ENCODE data around the gene SMARCAD1. TPM values are rescaled to one million over a fixed set of nuclear protein-coding genes. Genes with fewer than 3 reads are reported as not detected.

Gene SMARCAD1
- total and polyA plus RNA-seq, 2 experiments from 2014 or later: 14.1 to 26.3 TPM

DNA sequence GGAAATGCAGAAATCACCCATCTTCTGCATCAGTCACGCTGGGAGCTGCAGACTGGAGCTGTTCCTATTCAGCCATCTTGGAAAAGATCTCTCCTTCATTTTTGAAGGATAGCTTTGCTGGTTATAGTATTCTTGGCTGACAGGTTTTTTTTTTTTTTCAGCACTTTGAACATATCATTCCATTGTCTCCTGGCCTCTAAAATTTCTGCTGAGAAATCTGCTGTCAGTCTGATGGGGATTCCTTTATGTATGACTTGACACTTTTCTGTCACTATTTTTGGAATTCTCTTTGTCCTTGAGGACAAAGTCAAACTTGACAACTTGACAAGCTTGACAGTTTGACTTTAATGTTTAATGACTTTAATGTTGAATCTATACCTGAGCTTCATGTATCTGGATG, 118.2 kb downstream of the SMARCAD1 start:
- in situ Hi-C loops (cut with MboI): no loop called here
- WGBS, 2 experiments (ENCODE audit: low coverage in 1 of 2, low lambda C conversion rate in 2 of 2, missing lambda C conversion rate in 2 of 2): 65 to 69% methylated on average over 1 of the region's 1 CpG

GRCh38 chr4:94329933-94330332, 122.3 kb downstream of the SMARCAD1 start:
- Histone ChIP-seq H3K27ac (no peak overlapping the region), H3K4me1 (ENCODE audit: insufficient read depth) (no peaks in the 10 kb centered on the region), H4K20me1 (ENCODE audit: insufficient read depth) (no peaks in the 10 kb centered on the region), H3K27me3 (replicated peaks; ENCODE audit: insufficient read depth) (peaks cover 7% of the 10 kb centered on the region), H3K4me3 (no peak overlapping the region), H3K9ac (no peak overlapping the region), H2AFZ (no peak overlapping the region), H3K36me3 (ENCODE audit: low read depth) (no peaks in the 10 kb centered on the region), H3K4me2 (ENCODE audit: unreplicated experiment) (no peak overlapping the region), H3K9me2 (ENCODE audit: insufficient read depth) (no peaks in the 10 kb centered on the region), H3F3A (ENCODE audit: insufficient read depth) (no peaks in the 10 kb centered on the region), H3K9me3 (ENCODE audit: low read depth) (no peaks in the 10 kb centered on the region), H3K79me2 (ENCODE audit: insufficient read depth) (no peaks in the 10 kb centered on the region)
- in situ Hi-C loops (cut with MboI): no loop called here
- 23 to 28% methylated on average over 1 of the region's 1 CpG for WGBS, 2 experiments (ENCODE audit: low coverage in 1 of 2, low lambda C conversion rate in 2 of 2, missing lambda C conversion rate in 2 of 2)
- DNase-seq: no peak
- TF ChIP-seq EZH2phosphoT487 (IDR thresholded peaks at IDR 0.05; ENCODE audit: insufficient read depth, low read depth) (no peak), EZH2 (IDR thresholded peaks at IDR 0.05; ENCODE audit: insufficient read depth, poor library complexity, severe bottlenecking) (no peak)

More for the DNA sequence above, 118.2 kb downstream of the SMARCAD1 start:
- Histone ChIP-seq H4K20me1 (ENCODE audit: insufficient read depth) (no peaks in the 10 kb centered on the region), H3K4me2 (ENCODE audit: unreplicated experiment) (no peak overlapping the region), H3K9me3 (ENCODE audit: low read depth) (no peaks in the 10 kb centered on the region), H3K27ac (no peak overlapping the region), H3K9ac (no peak overlapping the region), H3K36me3 (ENCODE audit: low read depth) (no peaks in the 10 kb centered on the region), H3K79me2 (ENCODE audit: insufficient read depth) (no peaks in the 10 kb centered on the region), H3K9me2 (ENCODE audit: insufficient read depth) (no peaks in the 10 kb centered on the region), H3F3A (ENCODE audit: insufficient read depth) (no peaks in the 10 kb centered on the region), H3K4me3 (no peak overlapping the region), H2AFZ (no peak overlapping the region), H3K27me3 (replicated peaks; ENCODE audit: insufficient read depth) (peaks cover 6% of the 10 kb centered on the region), H3K4me1 (ENCODE audit: insufficient read depth) (no peaks in the 10 kb centered on the region)
- no peak for TF ChIP-seq EZH2phosphoT487 (IDR thresholded peaks at IDR 0.05; ENCODE audit: insufficient read depth, low read depth)
- no peak for TF ChIP-seq EZH2 (IDR thresholded peaks at IDR 0.05; ENCODE audit: insufficient read depth, poor library complexity, severe bottlenecking)
- DNase-seq: no peak

DNA sequence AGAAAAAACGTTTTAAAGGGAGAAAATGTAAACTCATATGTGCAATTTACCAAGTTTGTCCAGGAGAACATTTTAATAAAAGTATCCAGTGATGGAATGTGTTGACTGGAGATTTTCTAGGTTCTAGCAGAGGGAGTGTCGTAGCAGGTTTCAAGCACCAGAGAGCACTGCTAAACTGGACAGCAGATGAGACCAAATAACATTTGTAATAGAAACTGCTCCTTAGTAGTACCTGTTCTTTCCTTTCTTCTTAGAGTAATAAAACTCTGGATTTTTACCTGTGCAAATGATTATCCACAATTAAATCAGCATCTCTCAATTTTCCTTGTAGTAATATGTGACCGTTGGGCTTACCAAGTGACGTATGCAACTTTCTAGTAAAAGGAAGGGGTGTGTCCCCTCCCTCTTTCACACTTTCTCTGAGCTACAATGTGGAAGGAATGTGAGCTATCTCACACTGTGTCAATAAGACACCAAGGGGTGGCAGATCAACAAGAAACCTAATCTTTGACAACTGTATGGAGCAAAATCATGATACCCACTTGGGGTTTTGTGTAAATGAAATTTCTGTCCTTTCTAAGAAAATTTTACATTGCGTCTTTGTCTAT, 125.4 kb downstream of the SMARCAD1 start:
- no peak overlapping the region for H3K9ac ChIP-seq
- no peaks in the 10 kb centered on the region for H4K20me1 ChIP-seq (ENCODE audit: insufficient read depth)
- no peaks in the 10 kb centered on the region for H3K79me2 ChIP-seq (ENCODE audit: insufficient read depth)
- no peak overlapping the region for H2AFZ ChIP-seq
- H3K9me2 ChIP-seq (ENCODE audit: insufficient read depth): no peaks in the 10 kb centered on the region
- 74 to 80% methylated on average over 5 of the region's 5 CpGs for WGBS, 2 experiments (ENCODE audit: low coverage in 1 of 2, low lambda C conversion rate in 2 of 2, missing lambda C conversion rate in 2 of 2)
- DNase-seq: no peak
- H3K4me1 ChIP-seq (ENCODE audit: insufficient read depth): no peaks in the 10 kb centered on the region
- H3K27me3 ChIP-seq (replicated peaks; ENCODE audit: insufficient read depth): peaks cover 7% of the 10 kb centered on the region
- TF ChIP-seq EZH2phosphoT487 (IDR thresholded peaks at IDR 0.05; ENCODE audit: insufficient read depth, low read depth) (no peak), EZH2 (IDR thresholded peaks at IDR 0.05; ENCODE audit: insufficient read depth, poor library complexity, severe bottlenecking) (no peak)
- no peak overlapping the region for H3K4me2 ChIP-seq (ENCODE audit: unreplicated experiment)
- H3K36me3 ChIP-seq (ENCODE audit: low read depth): no peaks in the 10 kb centered on the region
- H3K27ac ChIP-seq: no peak overlapping the region
- H3K9me3 ChIP-seq (ENCODE audit: low read depth): no peaks in the 10 kb centered on the region
- in situ Hi-C loops (cut with MboI): no loop called here
- no peaks in the 10 kb centered on the region for H3F3A ChIP-seq (ENCODE audit: insufficient read depth)
- no peak overlapping the region for H3K4me3 ChIP-seq

- in situ Hi-C loops (cut with MboI): no loop called here
- no peaks in the 10 kb centered on the region for H3K36me3 ChIP-seq (ENCODE audit: low read depth)
- no peak for DNase-seq
- H3F3A ChIP-seq (ENCODE audit: insufficient read depth): no peaks in the 10 kb centered on the region
- no peak overlapping the region for H3K9ac ChIP-seq
- no peak overlapping the region for H2AFZ ChIP-seq
- no peak overlapping the region for H3K27ac ChIP-seq
- no peaks in the 10 kb centered on the region for H3K9me3 ChIP-seq (ENCODE audit: low read depth)
- no peaks in the 10 kb centered on the region for H3K9me2 ChIP-seq (ENCODE audit: insufficient read depth)
- H4K20me1 ChIP-seq (ENCODE audit: insufficient read depth): no peaks in the 10 kb centered on the region
- H3K4me3 ChIP-seq: no peak overlapping the region
- no peaks in the 10 kb centered on the region for H3K4me1 ChIP-seq (ENCODE audit: insufficient read depth)
- WGBS, 2 experiments (ENCODE audit: low coverage in 1 of 2, low lambda C conversion rate in 2 of 2, missing lambda C conversion rate in 2 of 2): 51 to 56% methylated on average over 3 of the region's 3 CpGs
- H3K79me2 ChIP-seq (ENCODE audit: insufficient read depth): no peaks in the 10 kb centered on the region
- H3K27me3 ChIP-seq (replicated peaks; ENCODE audit: insufficient read depth): peaks cover 7% of the 10 kb centered on the region
- no peak overlapping the region for H3K4me2 ChIP-seq (ENCODE audit: unreplicated experiment)
- TF ChIP-seq EZH2 (IDR thresholded peaks at IDR 0.05; ENCODE audit: insufficient read depth, poor library complexity, severe bottlenecking) (no peak), EZH2phosphoT487 (IDR thresholded peaks at IDR 0.05; ENCODE audit: insufficient read depth, low read depth) (no peak)
Observed at GRCh38 chr4:94333866-94334265, 126.2 kb downstream of the SMARCAD1 start.
